ENCODE results near the gene AMPH. TPM values are rescaled to one million over a fixed set of nuclear protein-coding genes. Genes with fewer than 3 reads are reported as not detected.

AMPH gene
- total and polyA plus RNA-seq, 7 experiments from 2014 or later: 0.11 to 0.28 TPM; not detected in 5

- no peak overlapping the region for H3K27ac Mint-ChIP-seq
- intact Hi-C loops (cut with micrococcal nuclease): no loop called here
- H3K36me3 Mint-ChIP-seq: no peaks in the 10 kb centered on the region
- H3K27ac ChIP-seq (ENCODE audit: low read depth, low read length): no peak overlapping the region
- H3K36me3 ChIP-seq (ENCODE audit: control insufficient read depth in 2 of 3, insufficient read depth in 3 of 3, low read length in 3 of 3): no peaks in the 10 kb centered on the region
- no peaks in the 10 kb centered on the region for H3K27me3 ChIP-seq (ENCODE audit: control insufficient read depth in 2 of 2, insufficient read depth in 2 of 2, low read length in 2 of 2)
- no peak for ATAC-seq
- POLR2A ChIA-PET: no interaction called here
- peaks cover 0 to 9% (median 4%) of the 10 kb centered on the region in 5 donors for H3K27me3 Mint-ChIP-seq
- H3K4me3 Mint-ChIP-seq: no peak overlapping the region
- H3K4me1 ChIP-seq (ENCODE audit: control insufficient read depth in 2 of 2, insufficient read depth in 2 of 2, low read length in 2 of 2): no peaks in the 10 kb centered on the region
- no peaks in the 10 kb centered on the region for H3K9me3 Mint-ChIP-seq
- CTCF ChIA-PET: no interaction called here
- DNase-seq: no peak
- H3K4me3 ChIP-seq (ENCODE audit: low read length): no peak overlapping the region
- no peaks in the 10 kb centered on the region for H3K4me1 Mint-ChIP-seq
- no peaks in the 10 kb centered on the region for H3K9me3 ChIP-seq (ENCODE audit: control insufficient read depth in 2 of 3, low read length in 3 of 3)
Measured at GRCh38 chr7:38506004-38506403, 125.2 kb downstream of the AMPH start.

DNA sequence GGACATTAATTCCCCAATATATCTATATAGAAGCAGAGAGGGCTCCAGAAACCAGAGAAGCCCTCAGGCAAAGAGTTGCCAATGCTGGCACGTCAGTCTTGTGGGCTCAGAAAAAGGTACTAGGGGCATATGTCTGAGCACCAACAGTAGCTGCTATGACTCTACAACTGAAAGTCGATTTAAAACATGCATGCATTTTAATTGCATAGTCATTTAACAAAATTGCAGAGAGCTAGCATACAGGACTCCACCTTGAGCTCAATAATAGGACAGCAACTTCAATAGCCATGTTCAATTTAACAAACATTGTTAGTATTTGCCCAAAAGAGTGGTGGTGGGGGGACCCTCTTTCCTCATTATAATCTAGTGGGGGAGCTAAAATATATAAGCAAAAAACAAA lies 126.5 kb downstream of the AMPH start:
- H3K4me1 ChIP-seq (ENCODE audit: control insufficient read depth in 2 of 2, insufficient read depth in 2 of 2, low read length in 2 of 2): no peaks in the 10 kb centered on the region
- no peak overlapping the region for H3K27ac Mint-ChIP-seq
- no peak for DNase-seq
- CTCF ChIA-PET: no interaction called here
- POLR2A ChIA-PET: interaction anchor here (0.6 kb wide), 1 partner anchor 9 kb away, joined by 3 read pairs; no protein-coding TSS in a partner anchor
- H3K9me3 Mint-ChIP-seq: no peaks in the 10 kb centered on the region
- H3K27ac ChIP-seq (ENCODE audit: low read depth, low read length): no peak overlapping the region
- no peaks in the 10 kb centered on the region for H3K27me3 ChIP-seq (ENCODE audit: control insufficient read depth in 2 of 2, insufficient read depth in 2 of 2, low read length in 2 of 2)
- peaks cover 0 to 2% (median 0%) of the 10 kb centered on the region in 7 donors for H3K4me1 Mint-ChIP-seq
- no peaks in the 10 kb centered on the region for H3K36me3 ChIP-seq (ENCODE audit: control insufficient read depth in 2 of 3, insufficient read depth in 3 of 3, low read length in 3 of 3)
- H3K9me3 ChIP-seq (ENCODE audit: control insufficient read depth in 2 of 3, low read length in 3 of 3): no peaks in the 10 kb centered on the region
- no peak overlapping the region for H3K4me3 Mint-ChIP-seq
- peaks cover 0 to 9% (median 7%) of the 10 kb centered on the region in 5 donors for H3K27me3 Mint-ChIP-seq
- intact Hi-C loops (cut with micrococcal nuclease): no loop called here
- no peak overlapping the region for H3K4me3 ChIP-seq (ENCODE audit: low read length)
- H3K36me3 Mint-ChIP-seq: no peaks in the 10 kb centered on the region
- ATAC-seq: no peak

DNA sequence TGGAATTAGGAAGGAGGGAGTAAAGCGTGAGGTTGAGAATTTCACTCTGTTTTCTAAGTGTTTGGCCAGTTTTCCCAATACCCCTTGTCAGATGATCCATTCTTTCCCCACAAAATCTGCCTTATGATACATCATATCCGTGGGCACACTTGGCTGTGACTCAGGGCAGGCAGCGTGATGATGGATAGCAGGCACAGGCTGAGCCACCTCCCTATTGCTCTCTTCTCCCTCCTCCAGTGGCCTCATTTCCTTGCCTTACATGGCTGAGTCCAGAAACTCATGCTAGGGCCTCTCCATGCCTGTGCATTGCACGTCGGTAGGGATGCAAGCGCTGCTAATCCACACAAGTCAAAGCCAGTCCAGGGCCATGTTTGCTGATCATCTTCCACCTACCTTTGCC lies 128.3 kb downstream of the AMPH start:
- Mint-ChIP-seq H3K27ac (no peak overlapping the region), H3K4me1 (peaks cover 0 to 2% (median 0%) of the 10 kb centered on the region in 7 donors), H3K9me3 (no peaks in the 10 kb centered on the region), H3K27me3 (peaks cover 0 to 9% (median 8%) of the 10 kb centered on the region in 5 donors), H3K36me3 (no peaks in the 10 kb centered on the region), H3K4me3 (no peak overlapping the region)
- no peak for DNase-seq
- Histone ChIP-seq H3K4me1 (ENCODE audit: control insufficient read depth in 2 of 2, insufficient read depth in 2 of 2, low read length in 2 of 2) (no peaks in the 10 kb centered on the region), H3K27ac (ENCODE audit: low read depth, low read length) (no peak overlapping the region), H3K9me3 (ENCODE audit: control insufficient read depth in 2 of 3, low read length in 3 of 3) (no peaks in the 10 kb centered on the region), H3K27me3 (ENCODE audit: control insufficient read depth in 2 of 2, insufficient read depth in 2 of 2, low read length in 2 of 2) (no peaks in the 10 kb centered on the region), H3K36me3 (ENCODE audit: control insufficient read depth in 2 of 3, insufficient read depth in 3 of 3, low read length in 3 of 3) (no peaks in the 10 kb centered on the region), H3K4me3 (ENCODE audit: low read length) (no peak overlapping the region)
- intact Hi-C loops (cut with micrococcal nuclease): no loop called here
- POLR2A ChIA-PET: no interaction called here
- ATAC-seq: no peak
- CTCF ChIA-PET: no interaction called here

DNA sequence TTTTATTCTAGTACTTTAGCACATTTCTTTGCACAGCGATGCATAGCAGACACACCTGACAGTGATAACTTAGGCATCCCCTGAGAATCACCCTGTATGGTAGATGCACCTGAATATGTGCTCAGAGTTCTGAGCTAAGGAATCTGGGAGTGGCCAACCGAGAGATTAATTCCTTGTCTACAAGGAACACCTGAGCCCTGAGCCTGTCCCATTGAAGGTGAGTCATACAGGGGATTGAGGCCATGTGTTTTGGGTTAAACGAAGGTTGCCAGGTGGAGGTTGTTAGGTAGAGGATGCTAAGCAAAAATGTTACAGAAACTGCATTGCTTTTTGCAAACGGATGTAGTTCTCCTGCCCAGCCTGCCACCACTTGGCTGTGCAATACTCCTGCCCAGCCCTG lies 128.9 kb downstream of the AMPH start:
- CTCF ChIA-PET: no interaction called here
- Mint-ChIP-seq H3K27me3 (peaks cover 0 to 9% (median 8%) of the 10 kb centered on the region in 5 donors), H3K27ac (no peak overlapping the region)

GRCh38 chr7:38492010-38492409 lies 139.2 kb downstream of the AMPH start:
- H3K27ac ChIP-seq (ENCODE audit: low read depth, low read length): no peak overlapping the region
- no peak overlapping the region for H3K27ac Mint-ChIP-seq

More for the DNA sequence above, 128.9 kb downstream of the AMPH start:
- H3K27me3 ChIP-seq (ENCODE audit: control insufficient read depth in 2 of 2, insufficient read depth in 2 of 2, low read length in 2 of 2): no peaks in the 10 kb centered on the region
- H3K4me3 ChIP-seq (ENCODE audit: low read length): no peak overlapping the region
- Mint-ChIP-seq H3K4me1 (peaks cover 0 to 2% (median 0%) of the 10 kb centered on the region in 7 donors), H3K4me3 (no peak overlapping the region), H3K36me3 (no peaks in the 10 kb centered on the region), H3K9me3 (no peaks in the 10 kb centered on the region)
- H3K36me3 ChIP-seq (ENCODE audit: control insufficient read depth in 2 of 3, insufficient read depth in 3 of 3, low read length in 3 of 3): no peaks in the 10 kb centered on the region
- no peak for DNase-seq
- no peaks in the 10 kb centered on the region for H3K4me1 ChIP-seq (ENCODE audit: control insufficient read depth in 2 of 2, insufficient read depth in 2 of 2, low read length in 2 of 2)
- POLR2A ChIA-PET: no interaction called here
- intact Hi-C loops (cut with micrococcal nuclease): no loop called here
- H3K27ac ChIP-seq (ENCODE audit: low read depth, low read length): no peak overlapping the region
- ATAC-seq: no peak
- no peaks in the 10 kb centered on the region for H3K9me3 ChIP-seq (ENCODE audit: control insufficient read depth in 2 of 3, low read length in 3 of 3)

GRCh38 chr7:38482521-38482920 lies 148.7 kb downstream of the AMPH start:
- Histone ChIP-seq H3K9me3 (ENCODE audit: control insufficient read depth in 2 of 3, low read length in 3 of 3) (peaks cover 0 to 5% (median 0%) of the 10 kb centered on the region in 3 experiments), H3K27me3 (ENCODE audit: control insufficient read depth in 2 of 2, insufficient read depth in 2 of 2, low read length in 2 of 2) (peaks cover 0 to 3% of the 10 kb centered on the region in 2 donors), H3K4me3 (ENCODE audit: low read length) (no peak overlapping the region), H3K36me3 (ENCODE audit: control insufficient read depth in 2 of 3, insufficient read depth in 3 of 3, low read length in 3 of 3) (no peaks in the 10 kb centered on the region), H3K4me1 (ENCODE audit: control insufficient read depth in 2 of 2, insufficient read depth in 2 of 2, low read length in 2 of 2) (no peaks in the 10 kb centered on the region), H3K27ac (ENCODE audit: low read depth, low read length) (no peak overlapping the region)
- Mint-ChIP-seq H3K27me3 (peaks cover 21 to 39% (median 29%) of the 10 kb centered on the region in 5 donors), H3K4me1 (peaks cover 0 to 8% (median 0%) of the 10 kb centered on the region in 7 donors), H3K27ac (no peak overlapping the region), H3K9me3 (peaks cover 0 to 34% (median 13%) of the 10 kb centered on the region in 11 donors), H3K36me3 (peaks cover 0 to 19% (median 14%) of the 10 kb centered on the region in 5 donors), H3K4me3 (no peak overlapping the region)
- intact Hi-C loops (cut with micrococcal nuclease): no loop called here
- DNase-seq (no peak), ATAC-seq (no peak)
- ChIA-PET POLR2A (no interaction called here), CTCF (interaction anchor here (0.6 kb wide), 1 partner anchor 1995 kb away, joined by 4 read pairs; no protein-coding TSS in a partner anchor)

More at GRCh38 chr7:38492010-38492409, 139.2 kb downstream of the AMPH start:
- no peak for DNase-seq
- H3K9me3 Mint-ChIP-seq: no peaks in the 10 kb centered on the region
- H3K4me3 Mint-ChIP-seq: no peak overlapping the region
- intact Hi-C loops (cut with micrococcal nuclease): no loop called here
- no peaks in the 10 kb centered on the region for H3K4me1 ChIP-seq (ENCODE audit: control insufficient read depth in 2 of 2, insufficient read depth in 2 of 2, low read length in 2 of 2)
- peaks cover 0 to 19% (median 9%) of the 10 kb centered on the region in 5 donors for H3K27me3 Mint-ChIP-seq
- ChIA-PET POLR2A (no interaction called here), CTCF (no interaction called here)
- no peaks in the 10 kb centered on the region for H3K27me3 ChIP-seq (ENCODE audit: control insufficient read depth in 2 of 2, insufficient read depth in 2 of 2, low read length in 2 of 2)
- H3K4me1 Mint-ChIP-seq: no peaks in the 10 kb centered on the region
- H3K4me3 ChIP-seq (ENCODE audit: low read length): no peak overlapping the region
- no peak for ATAC-seq
- H3K36me3 ChIP-seq (ENCODE audit: control insufficient read depth in 2 of 3, insufficient read depth in 3 of 3, low read length in 3 of 3): no peaks in the 10 kb centered on the region
- H3K36me3 Mint-ChIP-seq: no peaks in the 10 kb centered on the region
- no peaks in the 10 kb centered on the region for H3K9me3 ChIP-seq (ENCODE audit: control insufficient read depth in 2 of 3, low read length in 3 of 3)

DNA sequence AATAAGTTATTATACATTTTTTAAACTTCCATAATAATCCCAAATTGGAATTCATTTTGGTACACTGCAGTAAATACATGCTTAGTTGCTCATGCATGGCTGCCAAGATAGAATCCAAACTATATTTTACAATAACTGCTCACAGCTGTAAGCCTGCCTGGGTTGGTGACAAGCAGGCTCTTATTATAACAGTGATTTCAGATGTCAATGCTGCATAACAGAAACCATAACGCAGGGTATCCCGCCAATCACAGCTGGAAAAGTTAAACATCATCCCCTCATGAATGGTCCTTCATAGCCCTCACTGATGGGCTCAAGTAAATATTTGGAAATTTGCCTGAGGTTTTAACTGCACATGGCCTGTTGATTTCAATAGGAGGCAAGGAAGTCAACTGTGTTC lies 149.8 kb downstream of the AMPH start:
- CTCF ChIA-PET: no interaction called here
- H3K27me3 Mint-ChIP-seq: peaks cover 20 to 34% (median 29%) of the 10 kb centered on the region in 5 donors
- H3K4me1 Mint-ChIP-seq: peaks cover 0 to 8% (median 0%) of the 10 kb centered on the region in 7 donors
- ATAC-seq (no peak), DNase-seq (no peak)
- POLR2A ChIA-PET: no interaction called here
- no peak overlapping the region for H3K27ac Mint-ChIP-seq
- peaks cover 0 to 26% (median 14%) of the 10 kb centered on the region in 5 donors for H3K36me3 Mint-ChIP-seq
- H3K27ac ChIP-seq (ENCODE audit: low read depth, low read length): no peak overlapping the region
- no peak overlapping the region for H3K4me3 Mint-ChIP-seq
- intact Hi-C loops (cut with micrococcal nuclease): no loop called here
- H3K36me3 ChIP-seq (ENCODE audit: control insufficient read depth in 2 of 3, insufficient read depth in 3 of 3, low read length in 3 of 3): no peaks in the 10 kb centered on the region
- no peaks in the 10 kb centered on the region for H3K4me1 ChIP-seq (ENCODE audit: control insufficient read depth in 2 of 2, insufficient read depth in 2 of 2, low read length in 2 of 2)
- H3K9me3 Mint-ChIP-seq: peaks cover 2 to 42% (median 14%) of the 10 kb centered on the region in 11 donors
- H3K9me3 ChIP-seq (ENCODE audit: control insufficient read depth in 2 of 3, low read length in 3 of 3): peaks cover 0 to 5% (median 0%) of the 10 kb centered on the region in 3 experiments
- H3K27me3 ChIP-seq (ENCODE audit: control insufficient read depth in 2 of 2, insufficient read depth in 2 of 2, low read length in 2 of 2): peaks cover 0 to 3% of the 10 kb centered on the region in 2 donors
- H3K4me3 ChIP-seq (ENCODE audit: low read length): no peak overlapping the region
